HepG2 (cell line): ENCODE measurements around the gene CNOT10. TPM values are rescaled to one million over a fixed set of nuclear protein-coding genes. Genes with fewer than 3 reads are reported as not detected.

ENCODE experiments used
- ATRX ChIP-seq: sonication (generic); formaldehyde crosslinking; IDR thresholded peaks from 2 replicates; pipeline ENCODE4 v1.4.0; 2020; ENCODE audit warnings: missing genetic modification reagents, borderline replicate concordance
- KMT2A ChIP-seq: sonication (generic); formaldehyde crosslinking; IDR thresholded peaks from 2 replicates; pipeline ENCODE4 v1.4.0; 2020; ENCODE audit warnings: missing genetic modification reagents
- NCOA5 ChIP-seq: sonication (generic); formaldehyde crosslinking; IDR thresholded peaks from 2 replicates; pipeline ENCODE4 v1.4.0; 2020; ENCODE audit warnings: missing genetic modification reagents
- PBX2 ChIP-seq: IDR thresholded peaks from 2 replicates; pipeline ENCODE4 v1.6.1; 2016; ENCODE audit warnings: control low read depth
- PITX1 ChIP-seq: sonication (generic); formaldehyde crosslinking; IDR thresholded peaks from 2 replicates; pipeline ENCODE4 v1.5.1; 2020; ENCODE audit warnings: mild to moderate bottlenecking, missing genetic modification reagents
- RFX1 ChIP-seq: fragments of 450-650 bp; IDR thresholded peaks from 2 replicates; pipeline ENCODE4 v1.6.1; 2017
- RXRB ChIP-seq: IDR thresholded peaks from 2 replicates; pipeline ENCODE4 v1.6.1; 2016; ENCODE audit warnings: borderline replicate concordance, missing genetic modification reagents, missing compliant biosample characterization
- SCMH1 ChIP-seq: sonication (generic); formaldehyde crosslinking; IDR thresholded peaks from 2 replicates; pipeline ENCODE4 v1.9.0; 2021; ENCODE audit warnings: missing genetic modification reagents, mild to moderate bottlenecking, borderline replicate concordance
- SP2 ChIP-seq: sonication (generic); formaldehyde crosslinking; IDR thresholded peaks from 2 replicates; pipeline ENCODE4 v1.5.1; 2020; ENCODE audit warnings: mild to moderate bottlenecking, missing genetic modification reagents
- TARDBP ChIP-seq: sonication (generic); formaldehyde crosslinking; IDR thresholded peaks from 2 replicates; pipeline ENCODE4 v1.8.0; 2022; ENCODE audit warnings: mild to moderate bottlenecking, missing genetic modification reagents
- THAP11 ChIP-seq: IDR thresholded peaks from 2 replicates; pipeline ENCODE4 v1.6.1; 2016; ENCODE audit warnings: missing biosample characterization, missing genetic modification reagents
- ZNF124 ChIP-seq: sonication (generic); formaldehyde crosslinking; IDR thresholded peaks from 2 replicates; pipeline ENCODE4 v1.4.0; 2020; ENCODE audit warnings: missing genetic modification reagents
- ZNF17 ChIP-seq: sonication (generic); formaldehyde crosslinking; IDR thresholded peaks from 2 replicates; pipeline ENCODE4 v1.5.0; 2020; ENCODE audit warnings: mild to moderate bottlenecking, missing genetic modification reagents
- ZNF225 ChIP-seq: sonication (generic); formaldehyde crosslinking; IDR thresholded peaks from 2 replicates; pipeline ENCODE4 v1.4.0; 2020; ENCODE audit warnings: mild to moderate bottlenecking, missing genetic modification reagents
- ZNF337 ChIP-seq: sonication (generic); formaldehyde crosslinking; IDR thresholded peaks from 2 replicates; pipeline ENCODE4 v1.5.1; 2020; ENCODE audit warnings: missing genetic modification reagents, low read depth, mild to moderate bottlenecking, borderline replicate concordance
- ZNF407 ChIP-seq: sonication (generic); formaldehyde crosslinking; IDR thresholded peaks from one replicate; pipeline ENCODE4 v1.5.1; 2020; ENCODE audit warnings: mild to moderate bottlenecking, missing genetic modification reagents; ENCODE audit errors: not compliant biosample characterization
- ZNF556 ChIP-seq: sonication (generic); formaldehyde crosslinking; IDR thresholded peaks from 2 replicates; pipeline ENCODE4 v1.4.0; 2020; ENCODE audit warnings: mild to moderate bottlenecking, missing genetic modification reagents, borderline replicate concordance
- ZNF761 ChIP-seq: sonication (generic); formaldehyde crosslinking; conservative IDR thresholded peaks from 2 replicates; pipeline ENCODE4 v1.4.0; 2020; ENCODE audit warnings: mild to moderate bottlenecking, missing genetic modification reagents
- ZNF775 ChIP-seq: sonication (generic); formaldehyde crosslinking; IDR thresholded peaks from 2 replicates; pipeline ENCODE4 v1.4.0; 2020; ENCODE audit warnings: missing genetic modification reagents, mild to moderate bottlenecking, moderate library complexity, borderline replicate concordance
- ZNF784 ChIP-seq: sonication (generic); formaldehyde crosslinking; IDR thresholded peaks from 2 replicates; pipeline ENCODE4 v1.5.1; 2020; ENCODE audit warnings: missing genetic modification reagents, mild to moderate bottlenecking, borderline replicate concordance
- ZSCAN31 ChIP-seq: sonication (generic); formaldehyde crosslinking; IDR thresholded peaks from 2 replicates; pipeline ENCODE4 v1.5.0; 2020; ENCODE audit warnings: low read depth, mild to moderate bottlenecking, missing genetic modification reagents
- polyA plus RNA-seq, 8 experiments: library from polyadenylated mRNA; depleted of rRNA in 3 of 8; stranded (reverse) in 7 of 8; unstranded in 1 of 8; fragments of >200 nt; fragmentation: Illumina TruSeq in 4 of 8; extraction: Trizol in 4 of 8; gene quantifications; 2 replicates each; pipeline versions ENCODE4 v1.2.1 to v1.2.3, GENCODE V29; 2011 to 2016; ENCODE audit warnings: low read depth in 4 of 8, missing spikeins in 1 of 8, mixed read lengths in 1 of 8; ENCODE audit not compliant: insufficient read depth in 1 of 8
- total RNA-seq, 5 experiments: library from RNA; depleted of rRNA; stranded (reverse); fragments of >200 nt; fragmentation: Illumina TruSeq; extraction: Trizol; gene quantifications; 2 replicates each; pipeline ENCODE4 v1.2.3, GENCODE V29; 2016; ENCODE audit warnings: low read depth in 1 of 5

CNOT10 gene
- total and polyA plus RNA-seq, 2 of the 13 experiments (the other 11 are each of a cell fraction or from before 2014, with no cell fraction given): 21.2 to 34.1 TPM

GRCh38 chr3:32781211-32781968, 96.4 kb downstream of the CNOT10 start (continued):
- no peak for TF ChIP-seq SCMH1 (CRISPR knock-in tag)
- TF ChIP-seq PBX2 (CRISPR knock-in tag): no peak
- peak; percentile 13; the same call in 1 of the 2 replicates for TF ChIP-seq PITX1
- TF ChIP-seq NCOA5: no peak
- peak; percentile 49; the same call in 1 of the 2 replicates for TF ChIP-seq ZNF556
- 0 out of 2 replicates have a peak, but pooled peaks have one; percentile 17 for TF ChIP-seq TARDBP (CRISPR knock-in tag)
- TF ChIP-seq ZNF17 (CRISPR knock-in tag): no peak
- no peak for TF ChIP-seq SP2 (CRISPR knock-in tag)
- no peak for TF ChIP-seq ZNF124
- peak; percentile 46; the same call in 1 of the 2 replicates for TF ChIP-seq ZNF784
- TF ChIP-seq ZNF337 (CRISPR knock-in tag): no peak
- TF ChIP-seq RFX1: no peak
- TF ChIP-seq ZNF225 (CRISPR knock-in tag): no peak
- no peak for TF ChIP-seq ZNF761
- peak; percentile 61 for TF ChIP-seq THAP11 (CRISPR knock-in tag)
- TF ChIP-seq ZSCAN31 (CRISPR knock-in tag): peak; percentile 80
- TF ChIP-seq ZNF775 (CRISPR knock-in tag): no peak
- peak; percentile 42 for TF ChIP-seq ZNF407
- TF ChIP-seq KMT2A (CRISPR knock-in tag): peak; percentile 93
- TF ChIP-seq RXRB (CRISPR knock-in tag): peak; percentile 70
- TF ChIP-seq ATRX: no peak
